Choroid plexus epithelial cell (primary cell): ENCODE results near the gene RBM20.

Source experiments
- DNase-seq: peaks from one replicate; pipeline ENCODE4 v3.0.0-alpha.2; 2010; ENCODE audit warnings: low read depth
- H3K4me3 ChIP-seq: 2 replicates; pipeline ENCODE4 v1.5.1; 2011; ENCODE audit warnings: low read depth, mild to moderate bottlenecking, control low read depth, low read length, moderate library complexity
- CTCF ChIP-seq: conservative IDR thresholded peaks from 2 replicates; pipeline ENCODE4 v1.5.1; 2011; ENCODE audit warnings: low read depth, mild to moderate bottlenecking, control low read depth, inconsistent platforms, low read length, moderate library complexity

The RBM20 gene

GRCh38 chr10:110709444-110709828, 65.3 kb downstream of the RBM20 start:
- DNase-seq = no peak
- H3K4me3 ChIP-seq = no peak overlapping the region
- no peak for TF ChIP-seq CTCF

GRCh38 chr10:110709964-110710587, 65.9 kb downstream of the RBM20 start:
- DNase-seq = no peak
- no peak for TF ChIP-seq CTCF
- no peak overlapping the region for H3K4me3 ChIP-seq

GRCh38 chr10:110710621-110711020, 66.5 kb downstream of the RBM20 start:
- no peak for DNase-seq
- H3K4me3 ChIP-seq = no peak overlapping the region
- TF ChIP-seq CTCF = no peak

GRCh38 chr10:110711382-110711781, 67.2 kb downstream of the RBM20 start:
- TF ChIP-seq CTCF = no peak
- H3K4me3 ChIP-seq = no peak overlapping the region
- no peak for DNase-seq

DNA sequence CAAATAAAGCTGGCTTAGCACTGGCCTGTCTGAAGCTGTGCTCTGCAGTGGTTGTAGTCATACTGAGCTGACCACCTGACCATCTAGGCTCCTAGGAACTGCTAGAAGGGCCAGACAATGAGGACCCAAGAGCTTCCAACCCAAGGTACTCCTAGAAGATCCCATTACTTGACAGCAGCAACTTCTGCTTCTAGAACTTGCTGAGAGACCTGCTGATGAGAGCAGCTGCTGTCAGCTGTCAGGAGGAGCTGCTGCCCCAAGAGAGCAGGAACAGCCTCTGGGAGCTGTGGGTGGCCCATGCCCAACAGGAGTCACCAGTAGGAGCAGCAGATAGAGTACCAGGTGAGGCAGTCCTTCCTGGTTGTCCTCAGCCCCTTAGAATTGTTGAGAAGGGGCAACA, 70.2 kb downstream of the RBM20 start:
- H3K4me3 ChIP-seq = no peak overlapping the region
- no peak for DNase-seq
- TF ChIP-seq CTCF = no peak

- no peak for DNase-seq
- TF ChIP-seq CTCF = no peak
- no peak overlapping the region for H3K4me3 ChIP-seq
These were observed 73.8 kb downstream of the RBM20 start for GRCh38 chr10:110717781-110718589.
